NCI-H526 treated with DMSO at 0.1 percent for 48 hours (cell line): Measurements from ENCODE around the gene GOLT1B.

Experiments
- DNase-seq: peaks from one replicate; lab custom pipeline; 2025; lab: John Stamatoyannopoulos, UW

The GOLT1B gene

GRCh38 chr12:21523148-21523547 is 21.6 kb downstream of the GOLT1B start:
- DNase-seq, result no peak

- DNase-seq, result no peak
Measured at GRCh38 chr12:21526053-21526452, 24.5 kb downstream of the GOLT1B start, which contains the start of gene SPX. TSS of gene SPX (plus strand) at chr12:21526296. CDS start at chr12:21526473, 177 bp downstream.

DNA sequence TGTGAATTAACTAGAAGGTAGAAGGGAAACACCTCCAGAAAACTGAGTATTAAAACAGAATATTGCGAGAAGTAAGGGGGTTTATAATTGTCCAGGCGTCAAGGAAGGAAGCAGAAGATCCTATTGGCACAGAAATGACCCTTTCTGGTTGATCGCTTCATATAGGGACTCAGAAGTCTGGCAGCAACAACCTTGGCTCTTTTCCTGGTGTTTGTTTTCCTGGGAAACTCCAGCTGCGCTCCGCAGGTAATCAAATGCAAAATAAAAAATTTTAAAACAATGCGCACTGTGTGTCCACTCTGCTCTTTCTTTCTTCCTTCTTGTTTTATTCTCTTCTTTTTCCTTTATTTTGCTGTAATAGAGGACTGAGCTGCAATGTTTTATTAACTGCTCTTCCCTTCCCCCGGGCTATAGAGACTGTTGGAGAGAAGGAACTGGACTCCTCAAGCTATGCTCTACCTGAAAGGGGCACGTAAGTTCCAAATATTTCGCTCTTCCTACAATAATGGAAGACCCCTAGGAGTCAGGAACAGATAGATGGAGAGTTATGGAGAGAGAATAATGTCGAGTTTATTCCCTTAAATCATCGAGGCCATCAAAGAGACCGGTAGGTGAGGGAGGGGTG is 25.2 kb downstream of the GOLT1B start:
- DNase-seq, result no peak

DNA sequence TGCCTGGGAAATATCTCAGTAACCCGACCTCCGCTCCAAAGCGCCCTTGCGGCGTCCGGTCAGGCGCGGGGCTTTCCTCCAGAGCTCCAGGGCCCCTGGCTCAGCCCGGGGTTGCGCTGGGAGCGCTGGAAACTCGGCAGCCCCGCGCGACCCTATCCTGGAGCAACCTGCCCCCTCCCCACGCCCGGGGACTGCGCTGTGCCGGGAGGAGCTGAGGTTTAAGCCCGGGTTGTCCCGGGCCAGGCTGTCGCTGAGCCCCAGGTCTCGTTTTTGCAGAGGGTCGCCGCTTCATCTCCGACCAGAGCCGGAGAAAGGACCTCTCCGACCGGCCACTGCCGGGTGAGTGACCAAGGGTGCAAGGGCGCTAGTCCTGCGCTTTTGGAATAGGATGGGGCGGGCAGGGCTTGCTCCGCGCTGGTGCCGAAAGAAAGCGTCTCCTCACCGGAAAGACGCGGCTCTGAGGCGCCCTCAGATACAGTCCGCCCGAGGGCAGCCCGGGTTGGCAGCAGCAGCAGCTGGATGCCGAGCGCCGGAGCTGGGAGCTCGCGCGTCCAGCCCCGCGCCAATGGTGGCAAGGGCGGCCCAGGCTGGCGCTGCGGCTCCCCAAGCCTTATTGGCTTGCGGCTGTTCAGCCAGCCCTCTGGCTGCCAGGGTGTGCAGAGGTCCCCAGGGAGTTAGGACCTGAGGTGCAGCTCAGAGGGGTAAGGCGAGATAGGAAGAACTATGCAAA is 26.0 kb downstream of the GOLT1B start:
- DNase-seq, result peak; percentile 89

- DNase-seq, result no peak
Measured at GRCh38 chr12:21528953-21529352, 27.4 kb downstream of the GOLT1B start.

GRCh38 chr12:21529456-21529855 is 27.9 kb downstream of the GOLT1B start:
- no peak for DNase-seq

DNA sequence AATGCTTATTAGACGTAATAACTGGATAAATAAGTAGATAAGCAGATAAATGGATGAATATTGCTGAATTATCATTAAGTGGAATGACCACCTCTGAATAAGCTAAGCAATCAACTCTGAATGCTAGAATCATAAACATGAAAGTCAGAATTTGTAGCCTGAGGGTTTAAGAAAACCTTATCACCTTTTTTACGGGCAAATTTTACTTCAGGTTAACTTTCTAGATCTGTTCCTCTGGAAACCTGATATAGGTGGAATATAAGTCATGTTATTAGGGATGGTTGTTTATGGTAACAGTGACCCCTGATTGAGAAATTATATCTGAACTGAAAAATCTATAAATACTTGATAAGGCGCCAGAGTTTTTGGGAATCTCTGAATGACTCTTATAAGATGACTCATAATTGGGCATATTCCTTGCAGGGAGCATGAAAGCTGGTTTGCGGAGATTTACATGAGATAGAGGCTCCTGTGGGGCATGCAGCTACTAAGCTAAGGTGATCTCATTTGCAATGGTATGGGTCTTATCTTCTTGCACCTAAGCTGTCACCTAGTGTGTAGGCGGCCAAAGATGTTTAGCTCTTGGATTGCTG is 36.6 kb downstream of the GOLT1B start:
- no peak for DNase-seq

GRCh38 chr12:21539797-21540196 is 38.2 kb downstream of the GOLT1B start:
- no peak for DNase-seq

GRCh38 chr12:21541773-21542172 is 40.2 kb downstream of the GOLT1B start:
- no peak for DNase-seq

DNA sequence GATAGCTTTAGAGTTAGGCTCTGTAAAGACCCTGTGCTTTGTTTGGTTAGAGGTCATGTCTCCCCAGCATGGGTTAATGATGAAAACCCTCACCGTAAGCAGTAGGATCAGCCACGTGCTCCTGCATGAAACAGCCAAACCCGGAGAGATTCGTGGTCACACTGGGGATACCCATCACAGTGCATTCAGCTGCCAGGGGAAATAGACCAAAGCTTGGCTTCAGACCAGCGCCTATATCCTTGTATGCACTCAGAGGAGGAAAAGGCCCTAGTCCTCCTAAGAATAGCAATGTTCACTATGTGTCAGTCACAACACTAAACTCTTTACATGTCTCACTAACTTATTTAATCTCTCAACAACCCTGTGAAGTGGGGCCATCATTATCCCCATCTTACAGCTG is 40.8 kb downstream of the GOLT1B start:
- no peak for DNase-seq

DNA sequence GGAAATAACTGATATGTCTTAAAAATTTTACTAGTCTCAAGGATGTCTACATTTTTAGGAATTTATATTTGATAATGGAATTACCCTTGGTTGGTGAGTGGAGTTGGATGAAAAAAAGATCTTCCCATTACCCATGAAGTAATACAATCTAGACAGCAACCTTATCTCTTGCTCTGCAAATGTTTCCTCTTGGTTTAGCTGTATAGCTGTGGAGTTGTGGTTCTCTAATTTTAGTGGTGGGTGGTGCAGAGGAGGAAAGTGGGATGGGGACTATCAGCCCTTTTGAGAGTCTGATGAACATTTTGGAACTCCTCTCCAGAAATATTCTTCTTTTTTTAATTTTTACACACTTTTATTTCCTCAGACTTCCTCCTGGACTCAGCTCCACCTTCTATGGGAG is 41.6 kb downstream of the GOLT1B start:
- no peak for DNase-seq

DNA sequence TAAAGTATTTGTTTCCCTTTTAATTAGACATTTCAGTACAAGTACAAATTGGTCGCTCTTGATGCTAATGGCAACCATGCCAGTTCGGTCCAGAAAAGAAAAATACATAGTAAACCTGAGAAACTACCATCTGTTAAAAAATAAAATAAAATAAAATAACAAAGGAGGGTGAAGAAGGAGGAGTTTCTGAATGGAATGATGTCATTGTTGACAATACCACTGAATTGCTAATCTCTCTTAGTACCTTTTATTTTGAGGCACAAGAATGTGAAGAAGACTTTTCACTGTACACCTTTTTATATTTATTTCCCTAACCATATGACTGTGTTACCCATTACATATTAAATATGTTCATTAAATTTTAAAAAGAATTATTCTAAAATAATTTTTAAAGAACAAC is 44.0 kb downstream of the GOLT1B start:
- DNase-seq, result no peak

GRCh38 chr12:21546716-21547115 is 45.1 kb downstream of the GOLT1B start:
- no peak for DNase-seq

GRCh38 chr12:21547437-21547836 is 45.8 kb downstream of the GOLT1B start:
- no peak for DNase-seq

DNA sequence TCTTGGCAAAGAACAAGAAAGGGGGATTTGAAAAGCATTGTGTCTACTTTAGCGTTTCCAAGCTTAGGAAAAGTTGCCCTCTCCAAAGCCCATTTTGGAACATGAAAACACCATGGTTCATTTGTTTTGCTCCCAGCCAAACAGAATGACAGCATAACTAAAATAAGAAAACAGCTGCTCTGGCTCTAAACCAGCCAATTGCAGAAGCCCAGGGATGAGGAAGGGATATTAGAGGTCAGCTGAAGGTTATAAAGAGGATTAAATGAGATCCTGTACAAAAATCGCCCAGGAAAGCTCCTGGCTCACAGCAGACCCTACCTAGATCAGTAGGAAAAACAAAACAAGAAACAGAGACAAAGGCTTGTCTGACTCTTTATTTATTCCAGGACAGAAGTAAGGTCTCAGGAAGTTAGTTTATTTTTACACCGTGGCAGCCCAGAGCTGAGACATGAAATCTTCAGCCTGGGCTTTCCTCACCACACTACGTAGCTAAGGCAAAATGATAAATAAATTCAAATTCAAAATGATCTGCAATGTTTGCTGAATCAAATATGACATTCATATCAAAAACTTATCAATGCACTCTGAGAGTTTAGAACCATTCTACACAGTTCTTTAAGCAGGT is 50.4 kb downstream of the GOLT1B start:
- DNase-seq, result no peak

DNA sequence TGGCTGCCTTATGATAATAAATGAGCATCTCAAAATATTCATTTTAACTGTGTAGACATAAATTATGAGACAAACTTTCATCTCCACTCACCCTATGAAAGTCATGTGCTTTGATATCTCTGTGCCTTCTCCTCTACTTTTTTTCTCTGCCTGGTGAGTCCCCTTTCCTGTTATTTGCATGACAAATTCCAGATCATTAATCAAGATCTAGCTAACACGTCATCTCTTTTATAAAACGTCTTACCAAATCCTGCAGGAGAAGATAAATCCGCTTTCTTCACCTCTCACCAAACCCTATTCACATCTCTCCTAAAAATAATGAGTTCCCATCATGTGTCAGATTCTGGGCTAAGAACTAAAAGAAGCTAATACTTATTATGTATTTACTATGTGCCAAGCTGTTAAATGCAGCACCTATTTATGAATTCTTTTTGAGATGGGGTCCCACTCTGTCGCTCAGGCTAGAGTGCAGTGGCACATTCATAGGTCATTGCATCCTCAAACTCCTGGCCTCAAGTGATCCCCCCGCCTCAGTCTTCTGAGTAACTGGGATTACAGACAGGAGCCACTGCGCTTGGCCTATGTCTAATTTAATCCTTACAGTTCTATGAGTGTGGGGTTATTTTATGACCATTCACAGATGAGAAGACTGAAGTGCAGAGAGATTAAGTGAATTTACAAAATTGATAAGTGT is 51.2 kb downstream of the GOLT1B start:
- DNase-seq, result no peak

GRCh38 chr12:21553329-21553675 is 51.7 kb downstream of the GOLT1B start:
- DNase-seq, result no peak

DNA sequence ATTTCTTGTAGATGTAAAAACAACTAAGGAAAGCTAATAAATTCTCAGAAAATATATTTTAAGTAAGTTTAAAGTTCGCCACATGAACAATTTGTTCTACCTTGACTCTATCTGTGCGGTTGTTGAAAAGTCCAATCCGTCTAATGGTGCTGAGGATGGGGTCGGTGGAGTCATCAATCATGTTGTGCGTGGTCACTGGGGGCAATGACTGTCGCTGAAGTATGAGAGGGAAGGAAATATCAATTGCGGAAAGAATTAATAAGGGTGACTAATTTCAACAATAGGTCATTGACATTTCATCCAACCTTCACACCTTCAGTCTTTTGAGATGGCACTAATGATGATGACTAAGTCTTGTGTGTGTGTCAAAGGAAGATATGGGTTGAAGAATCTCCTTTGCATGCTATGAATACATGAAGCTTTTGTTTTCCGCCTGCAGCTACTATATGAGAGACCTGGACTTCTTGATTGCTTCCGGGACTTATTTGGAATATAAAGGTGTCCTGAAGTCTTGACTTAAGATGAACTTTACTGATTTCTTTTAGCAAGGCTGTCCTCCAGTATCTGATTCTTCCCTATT is 56.6 kb downstream of the GOLT1B start:
- no peak for DNase-seq

DNA sequence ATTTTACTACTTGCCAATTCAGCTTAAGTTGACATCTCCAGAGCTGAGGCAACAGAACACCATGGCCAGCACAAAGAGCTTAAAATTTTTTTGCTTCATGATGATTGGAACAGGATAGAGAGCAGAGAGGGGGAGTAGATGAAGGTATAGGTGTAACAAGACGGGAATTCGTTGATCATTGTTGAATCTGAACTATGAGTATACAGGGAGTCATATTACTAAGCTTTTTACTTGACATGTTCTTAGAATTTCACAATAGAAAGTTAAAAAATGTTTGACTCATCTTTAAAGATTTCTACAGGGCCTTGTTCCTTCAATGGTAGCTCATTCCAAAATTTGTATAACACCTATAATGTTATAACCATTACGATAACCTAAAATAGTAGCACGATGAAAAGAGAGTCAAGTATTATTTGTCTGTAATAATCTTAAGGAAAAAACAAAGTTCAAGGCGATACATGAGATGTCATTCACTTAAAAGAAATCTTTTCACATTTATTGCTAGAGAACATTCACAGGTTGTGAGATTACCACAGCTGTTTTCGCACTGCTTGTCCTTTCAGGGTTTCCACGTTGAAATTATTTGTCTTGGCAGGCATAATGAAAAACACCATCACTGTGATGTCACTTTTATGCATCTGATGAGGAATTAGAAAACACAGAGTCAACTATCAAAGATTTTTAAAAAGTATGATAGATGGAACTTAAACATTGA is 58.4 kb downstream of the GOLT1B start:
- no peak for DNase-seq

- no peak for DNase-seq
Measured at GRCh38 chr12:21561158-21561557, 59.6 kb downstream of the GOLT1B start.

DNA sequence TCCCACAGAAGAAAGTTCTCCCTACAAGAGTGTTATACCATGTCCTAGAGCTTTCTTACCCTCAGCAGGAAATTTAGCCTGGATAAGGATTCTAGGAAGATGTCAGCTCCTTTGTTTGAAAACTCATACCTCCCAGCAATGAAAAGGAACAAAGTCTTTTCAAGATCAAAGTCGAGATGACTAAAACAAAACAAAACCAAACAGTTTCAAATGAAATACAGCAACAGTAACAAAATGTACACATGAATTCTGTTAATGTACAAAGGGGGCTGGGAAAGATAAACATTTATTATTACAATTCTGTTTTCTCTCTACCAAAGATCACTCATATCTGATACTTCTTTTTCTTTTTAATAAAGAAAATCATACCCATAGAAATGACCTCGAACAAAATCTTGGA is 61.3 kb downstream of the GOLT1B start:
- no peak for DNase-seq
